ENCODE measurements around the gene SLC6A16.
"Not testable (repeated sequence)": the region's sequence is repeated elsewhere in the genome, so short reads cannot be mapped to it uniquely, and the experiment has no call there.

The SLC6A16 gene

GRCh38 chr19:49344505-49345423, 19.8 kb upstream of the SLC6A16 start:
- no peak for DNase-seq (ENCODE audit: low read depth)

- no peak for DNase-seq (ENCODE audit: low read depth)
These were observed 18.1 kb upstream of the SLC6A16 start for GRCh38 chr19:49343123-49343522.

GRCh38 chr19:49342291-49342721, 17.3 kb upstream of the SLC6A16 start:
- DNase-seq (ENCODE audit: low read depth), result no peak

DNA sequence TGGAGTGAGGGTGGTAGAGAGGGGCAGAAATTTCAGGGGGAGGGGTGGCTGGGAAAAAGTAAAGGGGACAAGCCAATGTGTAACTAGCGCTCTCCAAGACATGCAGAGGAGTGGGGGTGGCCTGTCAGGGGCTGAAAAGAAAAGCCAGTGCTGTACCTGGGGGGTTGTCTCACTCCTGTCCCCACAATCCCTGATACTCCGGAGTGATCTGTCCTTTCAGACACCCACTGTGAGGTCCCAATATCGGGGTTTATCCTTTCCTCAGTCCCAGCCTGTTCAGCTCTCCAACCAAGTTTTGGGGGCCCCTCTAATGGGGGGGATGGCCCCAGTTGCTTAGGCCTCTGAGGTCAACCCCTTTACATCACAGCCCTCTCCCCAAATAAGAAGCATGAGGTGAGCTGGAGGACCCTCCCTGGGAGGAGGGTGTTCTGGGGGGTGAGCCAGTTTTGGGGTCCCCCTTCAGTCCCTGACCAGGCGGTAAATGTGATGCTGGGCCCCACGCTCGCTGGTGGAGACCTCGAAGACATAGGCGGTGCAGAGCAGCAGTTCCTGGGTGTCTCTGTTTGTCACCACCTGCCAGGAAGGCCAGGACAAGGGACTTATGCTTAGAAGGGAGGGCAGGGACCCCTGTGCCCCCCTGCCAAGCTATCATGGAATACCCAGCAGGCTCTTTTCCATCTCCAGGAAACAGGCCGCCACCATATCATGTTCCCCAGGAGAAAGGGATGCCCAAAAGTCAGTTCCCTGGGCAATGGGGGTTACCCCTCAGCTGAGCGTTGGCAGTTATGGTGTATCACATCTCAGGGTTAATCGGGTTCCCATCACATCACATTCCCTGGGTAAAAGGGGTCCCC, 16.1 kb upstream of the SLC6A16 start:
- DNase-seq (ENCODE audit: low read depth), result no peak

DNA sequence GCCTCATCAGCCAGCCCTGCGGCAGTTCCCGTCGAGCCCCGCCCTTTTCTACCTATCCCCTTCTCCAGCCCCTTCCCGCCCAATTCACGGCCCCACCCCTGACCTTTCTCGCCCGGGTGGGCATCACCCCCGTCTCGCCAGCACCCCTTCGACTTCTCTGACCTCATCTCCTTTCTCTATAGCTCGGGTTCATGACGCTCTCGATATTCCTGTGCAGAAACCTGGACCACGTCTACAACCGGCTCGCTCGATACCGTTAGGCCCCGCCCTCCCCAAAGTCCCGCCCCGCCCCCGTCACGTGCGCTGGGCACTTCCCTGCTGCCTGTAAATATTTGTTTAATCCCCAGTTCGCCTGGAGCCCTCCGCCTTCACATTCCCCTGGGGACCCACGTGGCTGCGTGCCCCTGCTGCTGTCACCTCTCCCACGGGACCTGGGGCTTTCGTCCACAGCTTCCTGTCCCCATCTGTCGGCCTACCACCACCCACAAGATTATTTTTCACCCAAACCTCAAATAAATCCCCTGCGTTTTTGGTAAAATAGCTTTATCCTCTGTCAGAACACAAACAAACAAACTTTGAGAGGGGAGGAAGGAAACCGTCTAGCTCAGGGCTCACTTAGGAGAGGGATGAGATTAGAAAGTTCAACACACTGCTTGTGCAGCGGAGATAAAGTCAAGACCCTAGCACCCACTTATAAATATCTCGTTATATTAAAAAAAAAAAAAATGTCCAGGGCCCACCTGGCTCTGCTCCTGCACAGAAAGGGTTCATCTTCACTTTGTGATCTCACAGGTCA, 15.3 kb upstream of the SLC6A16 start:
- DNase-seq (ENCODE audit: low read depth), result no peak

DNA sequence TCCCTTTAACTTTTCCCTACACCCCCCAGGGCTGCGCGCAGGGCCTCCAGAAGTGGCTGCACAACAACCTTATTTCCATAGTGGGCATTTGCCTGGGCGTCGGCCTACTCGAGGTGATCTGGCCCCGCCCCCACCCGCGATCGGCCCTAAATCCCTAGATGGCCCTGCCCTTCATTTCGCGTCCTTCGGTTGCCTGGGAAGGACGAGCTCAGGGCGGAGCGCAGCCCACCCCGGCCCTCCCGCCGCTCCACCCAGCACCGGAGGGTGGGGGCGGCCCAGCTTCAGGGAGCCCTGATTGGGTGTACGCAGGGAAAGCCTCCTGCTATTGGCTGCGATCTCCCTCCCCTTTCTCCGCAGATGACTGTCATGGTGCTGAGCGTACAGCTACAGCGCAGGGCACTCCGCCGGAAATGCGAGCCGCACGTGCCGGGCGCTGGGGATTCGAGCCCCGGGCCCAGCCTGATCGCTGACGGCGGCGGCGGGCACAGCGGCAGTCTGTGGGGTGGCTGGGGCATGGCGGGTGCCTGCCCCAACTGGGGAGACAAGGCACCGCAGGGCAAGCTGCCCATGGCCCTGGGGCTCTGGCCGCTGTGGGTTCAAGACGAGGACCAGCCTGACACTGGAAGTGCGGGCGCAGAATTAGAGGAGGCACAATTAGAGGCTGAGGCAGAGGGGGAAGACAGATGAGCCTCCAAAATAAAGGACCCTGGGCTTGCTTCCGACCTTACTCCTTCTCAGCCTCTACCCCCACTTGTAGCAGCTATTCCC, 14.5 kb upstream of the SLC6A16 start:
- DNase-seq (ENCODE audit: low read depth), result no peak

GRCh38 chr19:49338691-49339300, 13.8 kb upstream of the SLC6A16 start:
- no peak for DNase-seq (ENCODE audit: low read depth)

DNA sequence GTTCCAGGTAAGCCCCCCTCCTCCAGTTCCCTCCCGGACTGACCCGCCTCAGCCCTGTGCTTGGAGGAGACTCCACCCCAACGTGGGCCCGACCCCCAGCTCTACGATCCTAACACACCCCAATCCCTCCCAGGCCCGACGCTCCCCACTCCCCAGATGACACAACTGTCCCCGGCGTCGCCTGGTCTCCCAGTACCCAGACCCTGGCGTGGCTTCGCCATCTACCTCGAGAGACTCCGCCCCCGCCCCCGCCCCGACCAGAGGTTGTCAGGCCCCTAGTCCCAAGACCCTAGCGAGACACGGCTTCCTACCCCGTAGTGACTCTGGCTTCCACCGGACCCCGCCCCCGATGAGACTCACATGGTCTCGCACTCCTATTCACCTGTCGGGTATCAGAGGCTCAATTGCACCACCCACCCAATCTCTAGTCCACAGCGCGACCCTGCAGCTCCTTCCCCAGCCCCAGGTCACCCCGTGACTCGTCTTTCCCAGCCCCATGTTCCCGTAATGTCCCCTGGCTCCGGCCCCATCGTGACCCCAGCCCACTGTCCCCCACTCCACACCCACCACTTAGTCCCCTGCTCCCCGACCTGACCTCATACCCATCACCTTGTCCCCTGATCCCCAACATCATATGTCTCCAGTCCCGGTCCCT, 13.2 kb upstream of the SLC6A16 start:
- DNase-seq (ENCODE audit: low read depth), result no peak

DNA sequence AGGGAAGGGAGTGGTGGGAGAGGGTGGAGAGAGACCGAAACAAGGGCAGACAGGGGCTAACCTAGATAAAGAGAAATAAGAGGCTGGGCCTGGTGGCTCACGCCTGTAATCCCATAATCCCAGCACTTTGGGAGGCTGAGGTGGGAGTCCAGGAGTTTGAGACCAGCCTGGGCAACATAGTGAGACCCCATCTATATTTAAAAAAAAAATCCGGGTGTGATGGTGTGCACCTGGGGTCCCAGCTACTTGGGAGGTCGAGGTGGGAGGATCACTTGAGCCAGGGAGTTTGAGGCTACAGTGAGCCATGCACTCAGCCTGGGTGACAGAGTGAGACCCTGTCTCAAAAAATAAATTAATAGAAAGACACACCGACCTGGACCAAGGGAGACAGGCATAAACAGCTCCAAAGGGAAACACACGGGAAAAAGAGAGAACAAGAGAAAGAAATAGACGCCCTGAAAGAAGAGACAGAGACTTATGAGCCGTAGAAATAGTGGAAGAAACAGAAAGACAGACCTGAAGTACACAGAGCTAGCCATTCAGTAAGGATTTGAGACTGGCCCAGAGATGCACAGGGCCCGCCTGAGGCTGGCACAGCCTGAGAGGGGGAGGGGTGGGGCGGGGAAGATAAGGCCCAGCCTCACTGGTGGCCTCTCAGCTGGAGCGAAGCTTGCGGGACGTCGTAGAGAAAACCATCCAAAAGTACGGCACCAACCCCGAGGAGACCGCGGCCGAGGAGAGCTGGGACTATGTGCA, 12.5 kb upstream of the SLC6A16 start:
- no peak for DNase-seq (ENCODE audit: low read depth)

GRCh38 chr19:49336482-49337266, 11.7 kb upstream of the SLC6A16 start:
- DNase-seq (ENCODE audit: low read depth), result no peak

- DNase-seq (ENCODE audit: low read depth), result no peak
These were observed 10.9 kb upstream of the SLC6A16 start for GRCh38 chr19:49335784-49336481.

DNA sequence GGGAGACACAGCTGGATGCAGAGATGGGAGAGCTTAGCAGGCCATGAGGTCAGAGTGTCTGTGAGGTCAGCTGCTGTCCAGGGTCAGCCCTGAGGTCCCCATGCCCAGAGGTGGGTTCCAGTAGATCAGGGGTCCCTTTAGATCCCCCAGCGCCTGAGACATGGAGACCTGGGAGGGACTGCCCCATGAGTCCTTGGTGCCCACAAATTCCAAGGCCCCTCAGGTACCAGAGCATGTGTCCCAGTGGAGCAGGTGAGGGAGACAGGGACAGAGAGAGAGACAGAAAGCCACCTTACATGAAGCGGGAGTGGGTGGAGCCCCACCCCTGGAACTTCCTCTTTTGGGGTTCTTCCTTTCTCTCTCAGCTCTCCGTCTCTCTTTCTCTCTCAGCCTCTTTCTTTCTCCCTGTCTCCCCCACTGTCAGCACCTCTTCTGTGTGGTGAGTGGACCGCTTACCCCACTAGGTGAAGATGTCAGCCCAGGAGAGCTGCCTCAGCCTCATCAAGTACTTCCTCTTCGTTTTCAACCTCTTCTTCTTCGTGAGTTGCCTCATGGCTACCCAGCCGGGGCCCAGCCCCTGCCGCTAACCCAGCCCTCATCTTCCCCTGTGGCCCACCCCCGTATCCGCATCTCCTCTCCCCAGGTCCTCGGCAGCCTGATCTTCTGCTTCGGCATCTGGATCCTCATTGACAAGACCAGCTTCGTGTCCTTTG, 10.2 kb upstream of the SLC6A16 start, which contains the start of gene CD37:
CD37 (plus strand) TSS at position 336 of the 713 bp plus-strand sequence; CDS start at position 471, 135 bp downstream.
- peak; percentile 30 for DNase-seq (ENCODE audit: low read depth)

GRCh38 chr19:49333811-49334288, 8.9 kb upstream of the SLC6A16 start:
- peak; percentile 51 for DNase-seq (ENCODE audit: low read depth)

- no peak for DNase-seq (ENCODE audit: low read depth)
These were observed 8.4 kb upstream of the SLC6A16 start for GRCh38 chr19:49333418-49333805.

GRCh38 chr19:49332691-49333417, 7.9 kb upstream of the SLC6A16 start:
- DNase-seq (ENCODE audit: low read depth), result not testable (repeated sequence)

DNA sequence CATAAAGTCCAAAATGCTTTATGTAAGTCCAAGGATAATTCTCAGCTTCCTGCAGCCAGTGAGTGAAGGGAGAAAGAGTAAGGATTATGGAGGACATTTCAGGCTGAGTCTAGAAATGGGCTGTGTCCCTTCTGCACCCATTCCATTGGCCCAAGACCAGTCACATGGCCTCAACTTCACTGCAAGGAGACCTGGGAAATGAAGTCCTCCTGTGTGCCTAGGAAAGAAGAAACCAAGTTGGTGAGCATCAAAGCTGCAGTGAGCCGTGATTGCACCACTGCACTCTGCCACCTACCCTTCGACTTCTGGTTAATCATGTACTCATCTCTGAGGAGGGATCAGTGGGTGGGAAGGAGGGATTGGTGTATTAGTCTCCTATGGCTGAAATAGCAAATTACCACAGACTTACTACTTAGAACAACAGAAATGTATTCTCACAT, 6.6 kb upstream of the SLC6A16 start:
- peak; percentile 63 for DNase-seq (ENCODE audit: low read depth)
